ENCODE measurements around the gene PDZRN4. TPM values are rescaled to one million over a fixed set of nuclear protein-coding genes. Genes with fewer than 3 reads are reported as not detected.
"Not testable (repeated sequence)": the region's sequence is repeated elsewhere in the genome, so short reads cannot be mapped to it uniquely, and the experiment has no call there.

The PDZRN4 gene
- total and polyA plus RNA-seq, 5 donors: 0.28 to 0.74 (median 0.48) TPM

GRCh38 chr12:41606468-41607445 lies 418.6 kb downstream of the PDZRN4 start:
- no peak overlapping the region for H3K27ac ChIP-seq (ENCODE audit: low read length)
- no peaks in the 10 kb centered on the region for H3K9me3 ChIP-seq (ENCODE audit: control insufficient read depth, low read length)
- H3K4me3 ChIP-seq (ENCODE audit: low read length): no peak overlapping the region
- ATAC-seq (no peak), DNase-seq (no peak)
- intact Hi-C loops (cut with DNase I): no loop called here
- no peaks in the 10 kb centered on the region for H3K27me3 ChIP-seq (ENCODE audit: control insufficient read depth, insufficient read depth)
- H3K4me1 ChIP-seq (ENCODE audit: control insufficient read depth, insufficient read depth, low read length): no peaks in the 10 kb centered on the region
- 83% methylated on average over 8 of the region's 8 CpGs for WGBS

GRCh38 chr12:41612892-41613557 lies 424.9 kb downstream of the PDZRN4 start:
- Histone ChIP-seq H3K4me3 (ENCODE audit: low read length) (no peak overlapping the region), H3K9me3 (ENCODE audit: control insufficient read depth, low read length) (no peaks in the 10 kb centered on the region), H3K27ac (ENCODE audit: low read length) (no peak overlapping the region), H3K27me3 (ENCODE audit: control insufficient read depth, insufficient read depth) (no peaks in the 10 kb centered on the region), H3K4me1 (ENCODE audit: control insufficient read depth, insufficient read depth, low read length) (no peaks in the 10 kb centered on the region)
- intact Hi-C loops (cut with DNase I): no loop called here
- DNase-seq: no peak
- ATAC-seq: no peak
- WGBS: 85% methylated on average over 3 of the region's 3 CpGs

- H3K4me1 ChIP-seq (ENCODE audit: control insufficient read depth, insufficient read depth, low read length); ATAC-seq; H3K27ac ChIP-seq (ENCODE audit: low read length); intact Hi-C loops (cut with DNase I); DNase-seq; H3K9me3 ChIP-seq (ENCODE audit: control insufficient read depth, low read length); H3K27me3 ChIP-seq (ENCODE audit: control insufficient read depth, insufficient read depth); H3K4me3 ChIP-seq (ENCODE audit: low read length): not testable (repeated sequence)
- 64% methylated on average over 3 of the region's 3 CpGs for WGBS
Measured at GRCh38 chr12:41615174-41615573, 427.1 kb downstream of the PDZRN4 start.

- H3K27ac ChIP-seq (ENCODE audit: low read length): no peak overlapping the region
- H3K27me3 ChIP-seq (ENCODE audit: control insufficient read depth, insufficient read depth): no peaks in the 10 kb centered on the region
- no peaks in the 10 kb centered on the region for H3K4me1 ChIP-seq (ENCODE audit: control insufficient read depth, insufficient read depth, low read length)
- intact Hi-C loops (cut with DNase I): no loop called here
- H3K9me3 ChIP-seq (ENCODE audit: control insufficient read depth, low read length): no peaks in the 10 kb centered on the region
- no peak overlapping the region for H3K4me3 ChIP-seq (ENCODE audit: low read length)
- ATAC-seq (no peak), DNase-seq (no peak)
Measured at GRCh38 chr12:41619705-41620104, 431.6 kb downstream of the PDZRN4 start.

- H3K27me3 ChIP-seq (ENCODE audit: control insufficient read depth, insufficient read depth): no peaks in the 10 kb centered on the region
- DNase-seq (no peak), ATAC-seq (no peak)
- H3K9me3 ChIP-seq (ENCODE audit: control insufficient read depth, low read length): no peaks in the 10 kb centered on the region
- intact Hi-C loops (cut with DNase I): no loop called here
- 84% methylated on average over 1 of the region's 1 CpG for WGBS
- no peak overlapping the region for H3K4me3 ChIP-seq (ENCODE audit: low read length)
- H3K27ac ChIP-seq (ENCODE audit: low read length): no peak overlapping the region
- no peaks in the 10 kb centered on the region for H3K4me1 ChIP-seq (ENCODE audit: control insufficient read depth, insufficient read depth, low read length)
Measured at GRCh38 chr12:41621291-41621690, 433.2 kb downstream of the PDZRN4 start.
